ENCODE data around the gene NUDT15. TPM values are rescaled to one million over a fixed set of nuclear protein-coding genes. Genes with fewer than 3 reads are reported as not detected.
A peak's percentile ranks its signal among the peaks of the same experiment; 100 is the strongest.

The NUDT15 gene
- total RNA-seq, 4 donors from 2014 or later = 1.8 to 22.9 (median 7.3) TPM

DNA sequence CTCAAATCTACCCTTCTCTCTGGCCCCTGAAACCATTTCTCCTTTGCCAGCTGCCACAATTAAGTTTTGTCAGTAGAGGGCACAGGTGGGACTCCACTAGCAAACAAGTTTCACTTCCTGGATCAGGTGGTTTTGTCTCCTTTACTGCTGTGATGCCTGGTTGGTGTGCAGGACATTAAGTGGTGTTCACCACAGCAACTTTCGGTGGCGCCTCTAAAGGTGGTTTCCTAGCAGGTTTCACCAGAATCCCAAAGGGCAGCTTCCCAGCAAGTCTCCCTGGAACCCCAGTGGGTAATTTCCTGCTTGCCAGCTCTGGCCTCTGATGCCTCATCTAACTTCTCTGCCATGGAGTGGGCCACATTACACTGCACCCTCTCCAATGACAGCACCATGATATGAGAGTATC, 40.7 kb downstream of the NUDT15 start:
- no peak for DNase-seq
- no peak overlapping the region for H3K4me3 ChIP-seq
- no peaks in the 10 kb centered on the region for H3K9me3 ChIP-seq
- intact Hi-C loops (cut with DNase I; ENCODE audit: low total_unique reads) = no loop called here
- no peak overlapping the region for H3K27ac ChIP-seq
- H3K27me3 ChIP-seq = no peaks in the 10 kb centered on the region
- no peaks in the 10 kb centered on the region for H3K4me1 ChIP-seq
- TF ChIP-seq POLR2A (IDR thresholded peaks at IDR 0.05) (no peak), CTCF (IDR thresholded peaks at IDR 0.05) (no peak)
- no peaks in the 10 kb centered on the region for H3K36me3 ChIP-seq

- H3K4me1 ChIP-seq = no peaks in the 10 kb centered on the region
- TF ChIP-seq POLR2A (IDR thresholded peaks at IDR 0.05) (no peak), CTCF (IDR thresholded peaks at IDR 0.05) (no peak)
- DNase-seq = no peak
- H3K36me3 ChIP-seq = no peaks in the 10 kb centered on the region
- no peak overlapping the region for H3K27ac ChIP-seq
- no peaks in the 10 kb centered on the region for H3K9me3 ChIP-seq
- H3K27me3 ChIP-seq = no peaks in the 10 kb centered on the region
- intact Hi-C loops (cut with DNase I; ENCODE audit: low total_unique reads) = no loop called here
- H3K4me3 ChIP-seq = no peak overlapping the region
Observed at GRCh38 chr13:48081739-48082138, 44.2 kb downstream of the NUDT15 start.

- no peak for TF ChIP-seq POLR2A (IDR thresholded peaks at IDR 0.05)
- TF ChIP-seq CTCF (IDR thresholded peaks at IDR 0.05) = no peak
- no peaks in the 10 kb centered on the region for H3K36me3 ChIP-seq
- intact Hi-C loops (cut with DNase I; ENCODE audit: low total_unique reads) = no loop called here
- no peaks in the 10 kb centered on the region for H3K27me3 ChIP-seq
- H3K9me3 ChIP-seq = no peaks in the 10 kb centered on the region
- H3K4me1 ChIP-seq = no peaks in the 10 kb centered on the region
- no peak overlapping the region for H3K27ac ChIP-seq
- no peak for DNase-seq
- no peak overlapping the region for H3K4me3 ChIP-seq
Observed at GRCh38 chr13:48086272-48086671, 48.7 kb downstream of the NUDT15 start.

DNA sequence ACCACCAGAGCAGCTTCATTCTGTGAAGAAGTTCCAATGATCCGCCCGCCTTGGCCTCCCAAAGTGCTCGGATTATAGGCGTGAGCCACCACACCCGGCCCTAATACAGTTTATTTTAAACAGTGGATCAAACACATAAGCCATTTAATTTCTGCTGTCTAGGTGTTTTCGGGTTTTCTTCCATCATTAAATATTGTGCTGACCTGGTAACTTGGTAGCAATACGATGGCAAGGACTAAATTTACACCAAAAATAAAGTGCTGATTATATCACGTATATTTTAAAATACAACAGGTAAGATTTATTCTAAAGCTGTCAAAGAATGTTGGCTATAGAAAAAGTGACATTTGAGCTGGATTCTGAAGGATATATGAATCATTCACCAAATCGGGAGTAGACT, 56.1 kb downstream of the NUDT15 start:
- intact Hi-C loops (cut with DNase I; ENCODE audit: low total_unique reads) = no loop called here
- peaks cover 0 to 5% of the 10 kb centered on the region in 2 donors for H3K4me1 ChIP-seq
- TF ChIP-seq CTCF (IDR thresholded peaks at IDR 0.05) = no peak
- no peak for TF ChIP-seq POLR2A (IDR thresholded peaks at IDR 0.05)

DNA sequence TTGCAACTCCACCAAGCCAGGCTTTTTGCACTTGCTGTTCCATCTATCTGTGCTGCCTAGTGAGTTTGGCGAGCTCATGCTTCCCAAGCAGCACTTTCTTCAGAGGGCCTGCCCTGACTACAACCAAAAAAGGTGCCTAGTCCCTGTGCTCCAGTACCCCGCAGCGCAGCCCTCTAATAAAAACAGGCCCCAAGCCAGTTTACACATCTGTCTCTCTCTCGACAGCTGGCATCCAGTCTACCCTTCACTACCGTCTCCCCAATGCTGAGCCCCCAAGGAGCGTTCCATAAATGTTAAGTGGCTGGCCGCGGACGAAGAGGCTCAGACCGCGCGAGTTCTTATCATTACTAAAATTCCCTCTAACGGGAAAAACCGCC, 56.9 kb downstream of the NUDT15 start:
- Histone ChIP-seq H3K27me3 (no peaks in the 10 kb centered on the region), H3K27ac (peak overlapping the region; percentile 77 to 86), H3K9me3 (no peaks in the 10 kb centered on the region), H3K4me3 (peak overlapping the region; percentile 88 to 97), H3K4me1 (peaks cover 0 to 5% of the 10 kb centered on the region in 2 donors), H3K36me3 (no peaks in the 10 kb centered on the region)
- no peak for DNase-seq
- intact Hi-C loops (cut with DNase I; ENCODE audit: low total_unique reads) = no loop called here
- no peak for TF ChIP-seq CTCF (IDR thresholded peaks at IDR 0.05)
- no peak for TF ChIP-seq POLR2A (IDR thresholded peaks at IDR 0.05)

More for the DNA sequence above, 56.1 kb downstream of the NUDT15 start:
- DNase-seq = no peak
- peak overlapping the region in 1 of 2 donors; percentile 97 for H3K4me3 ChIP-seq
- no peaks in the 10 kb centered on the region for H3K27me3 ChIP-seq
- H3K36me3 ChIP-seq = no peaks in the 10 kb centered on the region
- no peaks in the 10 kb centered on the region for H3K9me3 ChIP-seq
- no peak overlapping the region for H3K27ac ChIP-seq

Data from uterus (tissue), 4 donors.